GM12878 (cell line): ENCODE results near the gene CREB5. TPM values are rescaled to one million over a fixed set of nuclear protein-coding genes. Genes with fewer than 3 reads are reported as not detected.

Experiments
- ATAC-seq: fragments of 200-7000 bp; cut with Tn5 transposase; 3 replicates; pipeline ENCODE4 v1.9.1; 2020; ENCODE audit warnings: mild to moderate bottlenecking, moderate library complexity
- BruUV-seq: library from RNA; stranded (reverse); fragments of 400-500 nt; replicated peaks from 2 replicates; lab custom pipeline; 2021; lab: Mats Ljungman, UMichigan
- CTCF ChIA-PET: fragments of 300-600 bp; sonication (Branson Sonifier 250); formaldehyde crosslinking; extraction: SDS; loops from one replicate; lab custom pipeline; 2021; ENCODE audit warnings: inconsistent platforms; lab: Yijun Ruan, JAX
- POLR2A ChIA-PET: fragments of 350-600 bp; formaldehyde crosslinking; extraction: SDS; loops from one replicate; lab custom pipeline; 2021; ENCODE audit warnings: inconsistent platforms; lab: Charles Lee
- RAD21 ChIA-PET: fragments of 300-600 bp; sonication (Branson Sonifier 250); formaldehyde crosslinking; loops from one replicate; lab custom pipeline; 2023; ENCODE audit warnings: antibody characterized with exemption; ENCODE audit not compliant: unreplicated experiment; lab: Charles Lee
- SMC1A ChIA-PET: fragments of 300-600 bp; sonication (Branson Sonifier 250); formaldehyde crosslinking; loops from one replicate; lab custom pipeline; 2023; ENCODE audit not compliant: unreplicated experiment, uncharacterized antibody; lab: Charles Lee
- DNase-seq: peaks from one replicate; pipeline ENCODE4 v3.0.0-alpha.2; 2011; ENCODE audit warnings: low read depth, low spot score
- FAIRE-seq: peaks from 3 replicates; lab custom pipeline; 2011; peaks lifted over from hg19 to GRCh38; lab: Jason Lieb, UNC
- H2AFZ ChIP-seq: 2 replicates; pipeline ENCODE4 v1.6.0; 2011; ENCODE audit warnings: low read depth, low read length, control low read depth; ENCODE audit not compliant: control insufficient read depth
- H3K27ac ChIP-seq: 2 replicates; pipeline ENCODE4 v1.5.1; 2011; ENCODE audit warnings: control low read depth; ENCODE audit not compliant: control insufficient read depth, insufficient read depth
- H3K27me3 ChIP-seq, 2 experiments: replicated peaks in 1 of 2; 2 replicates each; pipeline versions ENCODE4 v1.6.0 to v1.6.1; 2011; ENCODE audit warnings: low read length in 1 of 2; ENCODE audit not compliant: control insufficient read depth in 2 of 2, insufficient read depth in 2 of 2
- H3K36me3 ChIP-seq, 2 experiments: 2 replicates each; pipeline ENCODE4 v1.5.1; 2011; ENCODE audit warnings: low read length in 1 of 2; ENCODE audit not compliant: control insufficient read depth in 2 of 2, insufficient read depth in 2 of 2
- H3K4me1 ChIP-seq: 2 replicates; pipeline ENCODE4 v1.6.1; 2011; ENCODE audit warnings: mild to moderate bottlenecking, low read length, moderate library complexity, mixed read lengths; ENCODE audit not compliant: control insufficient read depth, insufficient read depth
- H3K4me2 ChIP-seq: 2 replicates; pipeline ENCODE4 v1.6.0; 2011; ENCODE audit warnings: control low read depth; ENCODE audit not compliant: control insufficient read depth, insufficient read depth
- H3K4me3 ChIP-seq: fragments of 200-600 bp; sonication (generic); 2 replicates; pipeline ENCODE4 v1.5.1; 2016
- H3K79me2 ChIP-seq: 2 replicates; pipeline ENCODE4 v1.6.0; 2011; ENCODE audit warnings: low read length; ENCODE audit not compliant: control insufficient read depth, insufficient read depth
- H3K9ac ChIP-seq: 2 replicates; pipeline ENCODE4 v1.8.0; 2011; ENCODE audit warnings: low read length, control low read depth, mixed read lengths; ENCODE audit not compliant: control insufficient read depth, insufficient read depth
- H3K9me3 ChIP-seq: replicated peaks from 3 replicates; pipeline ENCODE4 v1.5.1; 2011; ENCODE audit warnings: mild to moderate bottlenecking, low read length; ENCODE audit not compliant: control insufficient read depth, insufficient read depth
- H4K20me1 ChIP-seq: 2 replicates; pipeline ENCODE4 v1.6.0; 2011; ENCODE audit not compliant: control insufficient read depth, insufficient read depth
- CBX5 ChIP-seq: sonication (generic); IDR thresholded peaks from 2 replicates; pipeline ENCODE4 v1.6.1; 2016; ENCODE audit warnings: low read depth, moderate library complexity, mild to moderate bottlenecking, inconsistent platforms
- DPF2 ChIP-seq: fragments of 450-650 bp; IDR thresholded peaks from 2 replicates; pipeline ENCODE4 v1.6.1; 2017; ENCODE audit warnings: mild to moderate bottlenecking
- FOXM1 ChIP-seq: IDR thresholded peaks from 2 replicates; pipeline ENCODE4 v1.6.1; 2012; ENCODE audit warnings: low read depth, mild to moderate bottlenecking, inconsistent platforms, low read length, moderate library complexity
- HCFC1 ChIP-seq: fragments of 150-350 bp; IDR thresholded peaks from 2 replicates; pipeline ENCODE4 v1.6.1; 2014; ENCODE audit warnings: low read length
- HDAC2 ChIP-seq: fragments of 200-600 bp; sonication (generic); IDR thresholded peaks from 2 replicates; pipeline ENCODE4 v1.6.1; 2017
- IKZF1 ChIP-seq: fragments of 450-650 bp; conservative IDR thresholded peaks from 2 replicates; pipeline ENCODE4 v1.6.1; 2017; ENCODE audit warnings: antibody characterized with exemption, mild to moderate bottlenecking
- MEF2A ChIP-seq: IDR thresholded peaks from 2 replicates; pipeline ENCODE4 v1.6.1; 2011; ENCODE audit warnings: low read depth, mild to moderate bottlenecking, low read length, moderate library complexity; ENCODE audit not compliant: insufficient read depth
- NFIC ChIP-seq: IDR thresholded peaks from 2 replicates; pipeline ENCODE4 v1.6.1; 2012; ENCODE audit warnings: low read depth, mild to moderate bottlenecking, inconsistent platforms, low read length, moderate library complexity
- PAX5 ChIP-seq: IDR thresholded peaks from 2 replicates; pipeline ENCODE4 v1.6.1; 2011; ENCODE audit warnings: low read depth, low read length, borderline replicate concordance
- RAD21 ChIP-seq: IDR thresholded peaks from 2 replicates; pipeline ENCODE4 v1.6.1; 2011; ENCODE audit warnings: mild to moderate bottlenecking, low read depth, low read length, moderate library complexity; ENCODE audit not compliant: insufficient read depth
- TCF7 ChIP-seq: IDR thresholded peaks from 2 replicates; pipeline ENCODE4 v1.6.1; 2014; ENCODE audit warnings: antibody characterized with exemption, borderline replicate concordance
- YBX1 ChIP-seq: fragments of 450-650 bp; IDR thresholded peaks from 2 replicates; pipeline ENCODE4 v1.6.1; 2016; ENCODE audit warnings: antibody characterized with exemption
- WGBS: methylation state at CpG from one replicate; pipeline ENCODE4 v1.1.6; 2016; ENCODE audit warnings: low lambda C conversion rate; ENCODE audit not compliant: insufficient replicate concordance, insufficient coverage; ENCODE audit errors: missing lambda C conversion rate; 5-methylcytosine and 5-hydroxymethylcytosine counted together
- in situ Hi-C: fragments of 300-500 bp; cut with MboI; formaldehyde crosslinking; loops from 9 replicates; pipeline ENCODE4 v1.14.3; 2018; ENCODE audit warnings: mixed read lengths
- intact Hi-C: fragments of 100-400 bp; cut with micrococcal nuclease; formaldehyde crosslinking; loops from one replicate; pipeline ENCODE4 v1.14.2; 2022; ENCODE audit not compliant: unreplicated experiment
- polyA plus RNA-seq, 11 experiments: library from polyadenylated mRNA; depleted of rRNA in 4 of 11; unstranded in 6 of 11; stranded (reverse) in 5 of 11; fragments of >200 nt; fragmentation: Nextera tagmentation in 4 of 11; fragmentation: Illumina TruSeq in 1 of 11; extraction: Ambion mirVana in 4 of 11; extraction: Trizol in 1 of 11; gene quantifications; 1 replicate in 1 of 11; 2 replicates in 10 of 11; pipeline versions ENCODE4 v1.2.1 to v1.2.3, GENCODE V29; 2011 to 2016; ENCODE audit warnings: inconsistent platforms in 2 of 11, missing spikeins in 2 of 11, low read depth in 1 of 11
- total RNA-seq, 4 experiments: library from RNA; depleted of rRNA in 3 of 4; stranded (reverse); fragments of >200 nt in 3 of 4; fragmentation: Illumina TruSeq in 1 of 4; extraction: Trizol in 1 of 4; gene quantifications; 2 replicates each; pipeline versions ENCODE4 v1.2.1 to v1.2.3, GENCODE V29; 2013 to 2021
- TF ChIP-seq, protein P1 (sequence below): IDR thresholded peaks from 2 replicates; pipeline ENCODE4 v1.6.1; 2012; ENCODE audit warnings: low read depth, low read length, improper control_type of control experiment
- TF ChIP-seq, protein P2 (sequence below): fragments of 450-650 bp; IDR thresholded peaks from 2 replicates; pipeline ENCODE4 v1.6.1; 2017; ENCODE audit warnings: mild to moderate bottlenecking, low read depth, inconsistent platforms; ENCODE audit not compliant: poor library complexity, severe bottlenecking
- TF ChIP-seq, protein P3 (sequence below): fragments of 450-650 bp; IDR thresholded peaks from 2 replicates; pipeline ENCODE4 v1.6.1; 2017; ENCODE audit warnings: borderline replicate concordance
- TF ChIP-seq, protein P4 (sequence below): fragments of 150-350 bp; IDR thresholded peaks from 2 replicates; pipeline ENCODE4 v1.6.1; 2016; ENCODE audit warnings: low read depth, low read length

Gene CREB5
- total and polyA plus RNA-seq, 10 of the 15 experiments (the other 5 are each of a cell fraction or from before 2014, with no cell fraction given), result 12.9 to 74.1 (median 53.0) TPM

GRCh38 chr7:28539289-28539981 is 127.1 kb downstream of the CREB5 start:
- FAIRE-seq (peak; percentile 66), DNase-seq (peak; percentile 96), ATAC-seq (peak; percentile 97)
- no peak overlapping the region for H3K4me2 ChIP-seq
- intact Hi-C loops, result loop anchor here (1.0 to 5.0 kb wide), 7 partner anchors 30 to 152 kb away; partner anchors contain the start of gene CREB5
- peak overlapping the region; percentile 66 for H3K27ac ChIP-seq
- no peak overlapping the region for H3K4me3 ChIP-seq
- H3K9ac ChIP-seq, result no peak overlapping the region
- BruUV-seq, result no TSS peak
- no peaks in the 10 kb centered on the region for H3K79me2 ChIP-seq
- 30% methylated on average over 3 of the region's 3 CpGs for WGBS
- POLR2A ChIA-PET, result interaction anchor here (0.6 to 3.8 kb wide), 12 partner anchors 10 to 127 kb away, joined by 3 to 43 read pairs (median 4); partner anchors contain the start of gene CREB5
- CTCF ChIA-PET, result interaction anchor here (0.6 to 3.3 kb wide), 16 partner anchors 12 to 129 kb away, joined by 3 to 13 read pairs (median 4); no protein-coding TSS in a partner anchor
- no peaks in the 10 kb centered on the region for H3K27me3 ChIP-seq
- SMC1A ChIA-PET, result interaction anchor here (0.9 to 7.6 kb wide), 23 partner anchors 8 to 149 kb away, joined by 3 to 118 read pairs (median 5); partner anchors contain the start of gene CREB5
- H3K36me3 ChIP-seq, result no peaks in the 10 kb centered on the region
- H3K9me3 ChIP-seq, result no peaks in the 10 kb centered on the region
- H3K4me1 ChIP-seq, result peaks cover 8% of the 10 kb centered on the region
- RAD21 ChIA-PET, result interaction anchor here (0.6 to 5.8 kb wide), 14 partner anchors 16 to 209 kb away, joined by 3 to 104 read pairs (median 6); partner anchors contain the start of gene CREB5
- in situ Hi-C loops, result no loop called here
- no peaks in the 10 kb centered on the region for H4K20me1 ChIP-seq
- no peak overlapping the region for H2AFZ ChIP-seq
- TF ChIP-seq, protein P1, sequence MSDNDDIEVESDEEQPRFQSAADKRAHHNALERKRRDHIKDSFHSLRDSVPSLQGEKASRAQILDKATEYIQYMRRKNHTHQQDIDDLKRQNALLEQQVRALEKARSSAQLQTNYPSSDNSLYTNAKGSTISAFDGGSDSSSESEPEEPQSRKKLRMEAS, result no peak
- TF ChIP-seq PAX5 (peak; percentile 91), DPF2 (peak; percentile 89), CBX5 (peak; percentile 80; the same call in 1 of the 2 replicates), RAD21 (peak; percentile 42), NFIC (peak; percentile 98), IKZF1 (peak; percentile 90), HDAC2 (no peak), HCFC1 (no peak), YBX1 (peak; percentile 93), TCF7 (no peak), FOXM1 (peak; percentile 97), MEF2A (peak; percentile 78)
- TF ChIP-seq, protein P2, sequence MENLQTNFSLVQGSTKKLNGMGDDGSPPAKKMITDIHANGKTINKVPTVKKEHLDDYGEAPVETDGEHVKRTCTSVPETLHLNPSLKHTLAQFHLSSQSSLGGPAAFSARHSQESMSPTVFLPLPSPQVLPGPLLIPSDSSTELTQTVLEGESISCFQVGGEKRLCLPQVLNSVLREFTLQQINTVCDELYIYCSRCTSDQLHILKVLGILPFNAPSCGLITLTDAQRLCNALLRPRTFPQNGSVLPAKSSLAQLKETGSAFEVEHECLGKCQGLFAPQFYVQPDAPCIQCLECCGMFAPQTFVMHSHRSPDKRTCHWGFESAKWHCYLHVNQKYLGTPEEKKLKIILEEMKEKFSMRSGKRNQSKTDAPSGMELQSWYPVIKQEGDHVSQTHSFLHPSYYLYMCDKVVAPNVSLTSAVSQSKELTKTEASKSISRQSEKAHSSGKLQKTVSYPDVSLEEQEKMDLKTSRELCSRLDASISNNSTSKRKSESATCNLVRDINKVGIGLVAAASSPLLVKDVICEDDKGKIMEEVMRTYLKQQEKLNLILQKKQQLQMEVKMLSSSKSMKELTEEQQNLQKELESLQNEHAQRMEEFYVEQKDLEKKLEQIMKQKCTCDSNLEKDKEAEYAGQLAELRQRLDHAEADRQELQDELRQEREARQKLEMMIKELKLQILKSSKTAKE, result peak; percentile 94
- TF ChIP-seq, protein P3, sequence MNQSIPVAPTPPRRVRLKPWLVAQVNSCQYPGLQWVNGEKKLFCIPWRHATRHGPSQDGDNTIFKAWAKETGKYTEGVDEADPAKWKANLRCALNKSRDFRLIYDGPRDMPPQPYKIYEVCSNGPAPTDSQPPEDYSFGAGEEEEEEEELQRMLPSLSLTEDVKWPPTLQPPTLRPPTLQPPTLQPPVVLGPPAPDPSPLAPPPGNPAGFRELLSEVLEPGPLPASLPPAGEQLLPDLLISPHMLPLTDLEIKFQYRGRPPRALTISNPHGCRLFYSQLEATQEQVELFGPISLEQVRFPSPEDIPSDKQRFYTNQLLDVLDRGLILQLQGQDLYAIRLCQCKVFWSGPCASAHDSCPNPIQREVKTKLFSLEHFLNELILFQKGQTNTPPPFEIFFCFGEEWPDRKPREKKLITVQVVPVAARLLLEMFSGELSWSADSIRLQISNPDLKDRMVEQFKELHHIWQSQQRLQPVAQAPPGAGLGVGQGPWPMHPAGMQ, result no peak
- TF ChIP-seq, protein P4, sequence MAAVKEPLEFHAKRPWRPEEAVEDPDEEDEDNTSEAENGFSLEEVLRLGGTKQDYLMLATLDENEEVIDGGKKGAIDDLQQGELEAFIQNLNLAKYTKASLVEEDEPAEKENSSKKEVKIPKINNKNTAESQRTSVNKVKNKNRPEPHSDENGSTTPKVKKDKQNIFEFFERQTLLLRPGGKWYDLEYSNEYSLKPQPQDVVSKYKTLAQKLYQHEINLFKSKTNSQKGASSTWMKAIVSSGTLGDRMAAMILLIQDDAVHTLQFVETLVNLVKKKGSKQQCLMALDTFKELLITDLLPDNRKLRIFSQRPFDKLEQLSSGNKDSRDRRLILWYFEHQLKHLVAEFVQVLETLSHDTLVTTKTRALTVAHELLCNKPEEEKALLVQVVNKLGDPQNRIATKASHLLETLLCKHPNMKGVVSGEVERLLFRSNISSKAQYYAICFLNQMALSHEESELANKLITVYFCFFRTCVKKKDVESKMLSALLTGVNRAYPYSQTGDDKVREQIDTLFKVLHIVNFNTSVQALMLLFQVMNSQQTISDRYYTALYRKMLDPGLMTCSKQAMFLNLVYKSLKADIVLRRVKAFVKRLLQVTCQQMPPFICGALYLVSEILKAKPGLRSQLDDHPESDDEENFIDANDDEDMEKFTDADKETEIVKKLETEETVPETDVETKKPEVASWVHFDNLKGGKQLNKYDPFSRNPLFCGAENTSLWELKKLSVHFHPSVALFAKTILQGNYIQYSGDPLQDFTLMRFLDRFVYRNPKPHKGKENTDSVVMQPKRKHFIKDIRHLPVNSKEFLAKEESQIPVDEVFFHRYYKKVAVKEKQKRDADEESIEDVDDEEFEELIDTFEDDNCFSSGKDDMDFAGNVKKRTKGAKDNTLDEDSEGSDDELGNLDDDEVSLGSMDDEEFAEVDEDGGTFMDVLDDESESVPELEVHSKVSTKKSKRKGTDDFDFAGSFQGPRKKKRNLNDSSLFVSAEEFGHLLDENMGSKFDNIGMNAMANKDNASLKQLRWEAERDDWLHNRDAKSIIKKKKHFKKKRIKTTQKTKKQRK, result no peak
